Heart right ventricle (tissue), 16 donors: ENCODE results near the gene DHX58. TPM values are rescaled to one million over a fixed set of nuclear protein-coding genes. Genes with fewer than 3 reads are reported as not detected.
A peak's percentile ranks its signal among the peaks of the same experiment; 100 is the strongest.

Experiments
- ATAC-seq, 8 donors: fragments of 200-7000 bp; cut with Tn5 transposase; one replicate each; pipeline ENCODE4 v1.9.1; 2020; ENCODE audit warnings: mild to moderate bottlenecking in 8 of 8, moderate library complexity in 8 of 8, moderate number of reproducible peaks in 1 of 8
- DNase-seq, 2 donors: peaks; one replicate each; pipeline ENCODE4 v3.0.0-alpha.2; 2020
- H3K27ac ChIP-seq, 10 donors: fragments of 200-600 bp; sonication (generic) in 2 of 10; one replicate each; pipeline versions ENCODE4 v1.5.0 to v1.8.0; 2020 to 2022; ENCODE audit warnings: mild to moderate bottlenecking in 3 of 10
- H3K27me3 ChIP-seq, 7 donors: fragments of 200-600 bp; one replicate each; pipeline ENCODE4 v1.8.0; 2021 to 2022; ENCODE audit warnings: mild to moderate bottlenecking in 2 of 7
- H3K36me3 ChIP-seq, 9 donors: fragments of 200-600 bp; sonication (generic) in 1 of 9; one replicate each; pipeline versions ENCODE4 v1.5.0 to v1.8.0; 2020 to 2022; ENCODE audit warnings: mild to moderate bottlenecking in 2 of 9
- H3K4me1 ChIP-seq, 9 donors: fragments of 200-600 bp; sonication (generic) in 1 of 9; one replicate each; pipeline versions ENCODE4 v1.5.0 to v1.8.0; 2020 to 2022; ENCODE audit warnings: mild to moderate bottlenecking in 4 of 9
- H3K4me3 ChIP-seq, 10 donors: fragments of 200-600 bp; sonication (generic) in 2 of 10; one replicate each; pipeline versions ENCODE4 v1.5.0 to v1.8.0; 2020 to 2022; ENCODE audit warnings: mild to moderate bottlenecking in 7 of 10, moderate library complexity in 2 of 10
- H3K9me3 ChIP-seq, 11 donors: fragments of 200-600 bp in 10 of 11; sonication (generic) in 2 of 11; one replicate each; pipeline versions ENCODE4 v1.5.0 to v1.8.0; 2013 to 2022; ENCODE audit warnings: mild to moderate bottlenecking in 2 of 11, control low read depth in 1 of 11, moderate library complexity in 1 of 11
- WGBS, 2 donors: extraction: QIAGEN DNeasy Blood & Tissue Kit; methylation state at CpG; one replicate each; pipeline ENCODE4 v1.1.7; 2013; ENCODE audit warnings: inconsistent platforms in 1 of 2; 5-methylcytosine and 5-hydroxymethylcytosine counted together
- intact Hi-C, 10 donors: fragments of 100-400 bp; cut with DNase I; formaldehyde crosslinking; loops; one replicate each; pipeline versions ENCODE4 v1.11.1 to v1.14.2; 2022
- polyA plus RNA-seq, 2 donors: library from polyadenylated mRNA; stranded (reverse); fragments of 200-250 nt; gene quantifications; one replicate each; pipeline ENCODE4 v1.2.3, GENCODE V29; 2013
- total RNA-seq, 10 donors: library from RNA; stranded (reverse); fragmentation: NEBNext Ultra II Directional in 3 of 10; extraction: Animal tissue kit (Norgen Biotek cat#: 25700) in 3 of 10; gene quantifications; one replicate each; pipeline versions ENCODE4 v1.2.1 to v1.2.4, GENCODE V29; 2021 to 2023
- TF ChIP-seq, protein P1 (sequence below), 9 donors: fragments of 200-600 bp; sonication (generic) in 2 of 9; IDR thresholded peaks; one replicate each; pipeline versions ENCODE4 v1.5.0 to v1.8.0; 2021 to 2022; ENCODE audit warnings: antibody characterized with exemption in 9 of 9, mild to moderate bottlenecking in 5 of 9, moderate library complexity in 1 of 9
- donor health status: Arrhythmogenic right ventricular cardiomyopathy.
- donor health status: ischemic (EF 13 %, LVEDD 7.1; RV severe dilation, severe dysfunction).
- donor health status: healthy with polysubstance abuse.
- donor health status: DM: no; HTN: yes; CAD: no.
- donor health status: DM: no; HTN: no; CAD: no.
- donor health status: ischemic (EF 25% LVEDD 6.9; RV normal size, moderate dysfunction).
- donor health status: ischemic (EF 25% LVEDD 5.7; RV mildly dilated, moderate dysfunction).
- donor health status: healthy.
- donor health status: DM: yes; HTN: yes; CAD: no.
- donor health status: Ischemic cardiomyopathy.
- donor health status: ischemic (EF 35%, LVEDD 5.7; RV mildly dilated, moderate dysfunction).
- donor health status: nonischemic (EF 11% LVEDD 7.7; RV severe dilation, severe dysfunction).
- donor health status: DM: yes; HTN: yes; CAD: no.
- donor health status: PGD.
- donor health status: ischemic (EF 29% LVEDD 5.4; RV normal size, mild dysfunction).
- donor health status: nonischemic (EF 23%, LVEDD 6.1; RV moderate dilation, normal function).

DHX58 gene
- total and polyA plus RNA-seq, 12 donors = 2.2 to 16.9 (median 4.0) TPM

DNA sequence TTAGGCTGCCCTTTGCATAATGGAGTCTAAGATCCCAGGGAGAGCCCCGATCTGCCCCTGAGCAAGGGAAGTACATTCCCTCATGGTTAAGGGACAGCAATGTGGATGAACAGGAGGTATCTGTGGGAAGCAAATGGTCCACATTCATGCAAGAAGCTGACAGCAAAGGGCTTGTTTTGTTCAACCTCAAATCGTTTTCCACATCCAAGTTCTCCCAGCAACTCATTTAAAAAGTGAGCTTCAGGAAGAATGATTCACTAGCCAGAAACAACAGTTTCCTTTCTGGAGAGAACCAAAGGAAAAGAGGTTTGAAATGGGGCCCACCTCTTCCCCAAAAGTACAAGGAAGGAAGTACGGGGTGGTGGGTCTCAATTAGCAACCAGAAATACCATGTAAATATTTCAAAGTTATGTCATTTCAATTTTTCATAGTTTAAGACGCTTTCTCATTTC, 19.5 kb upstream of the DHX58 start:
- Histone ChIP-seq H3K4me1 (peaks cover 43 to 89% (median 82%) of the 10 kb centered on the region in 9 donors), H3K9me3 (no peaks in the 10 kb centered on the region), H3K27ac (peak overlapping the region; percentile 47 to 87 (median 80)), H3K27me3 (no peaks in the 10 kb centered on the region), H3K4me3 (peak overlapping the region in 3 of 10 donors; percentile 1 to 25 (median 17)), H3K36me3 (peaks cover 0 to 61% (median 23%) of the 10 kb centered on the region in 9 donors)
- 48 to 58% methylated on average over 4 of the region's 4 CpGs for WGBS, 2 donors
- DNase-seq (no peak), ATAC-seq (peak in 4 of 8 donors; percentile 32 to 56 (median 40))
- intact Hi-C loops = loop anchor here in 1 of 10 donors (5.0 kb wide), 1 partner anchor 50 kb away; the partner anchor contains the start of gene KCNH4
- TF ChIP-seq, protein P1, sequence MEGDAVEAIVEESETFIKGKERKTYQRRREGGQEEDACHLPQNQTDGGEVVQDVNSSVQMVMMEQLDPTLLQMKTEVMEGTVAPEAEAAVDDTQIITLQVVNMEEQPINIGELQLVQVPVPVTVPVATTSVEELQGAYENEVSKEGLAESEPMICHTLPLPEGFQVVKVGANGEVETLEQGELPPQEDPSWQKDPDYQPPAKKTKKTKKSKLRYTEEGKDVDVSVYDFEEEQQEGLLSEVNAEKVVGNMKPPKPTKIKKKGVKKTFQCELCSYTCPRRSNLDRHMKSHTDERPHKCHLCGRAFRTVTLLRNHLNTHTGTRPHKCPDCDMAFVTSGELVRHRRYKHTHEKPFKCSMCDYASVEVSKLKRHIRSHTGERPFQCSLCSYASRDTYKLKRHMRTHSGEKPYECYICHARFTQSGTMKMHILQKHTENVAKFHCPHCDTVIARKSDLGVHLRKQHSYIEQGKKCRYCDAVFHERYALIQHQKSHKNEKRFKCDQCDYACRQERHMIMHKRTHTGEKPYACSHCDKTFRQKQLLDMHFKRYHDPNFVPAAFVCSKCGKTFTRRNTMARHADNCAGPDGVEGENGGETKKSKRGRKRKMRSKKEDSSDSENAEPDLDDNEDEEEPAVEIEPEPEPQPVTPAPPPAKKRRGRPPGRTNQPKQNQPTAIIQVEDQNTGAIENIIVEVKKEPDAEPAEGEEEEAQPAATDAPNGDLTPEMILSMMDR (IDR thresholded peaks at IDR 0.05) = no peak

DNA sequence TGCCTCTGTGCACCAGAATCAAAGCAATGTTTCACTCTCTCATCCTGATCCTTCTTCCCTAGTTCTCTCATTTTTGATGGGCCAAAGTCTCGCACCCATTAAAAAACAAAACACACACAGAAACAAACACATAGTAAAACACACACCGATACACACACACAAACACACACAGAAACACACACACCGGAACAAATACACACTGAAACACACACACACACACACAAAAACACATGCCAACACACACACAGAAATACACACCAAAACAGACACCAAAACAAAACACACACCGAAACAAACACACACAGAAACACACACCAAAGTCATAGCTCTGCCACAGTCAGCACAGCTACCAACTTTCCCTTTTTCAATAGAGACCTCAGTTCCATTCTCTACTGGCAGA, 18.7 kb upstream of the DHX58 start:
- H3K9me3 ChIP-seq = no peaks in the 10 kb centered on the region
- peak overlapping the region; percentile 47 to 85 (median 80) for H3K27ac ChIP-seq
- TF ChIP-seq, protein P1 (IDR thresholded peaks at IDR 0.05) = no peak
- H3K4me1 ChIP-seq = peaks cover 43 to 81% (median 74%) of the 10 kb centered on the region in 9 donors
- ATAC-seq (no peak), DNase-seq (no peak)
- WGBS, 2 donors = 95 to 96% methylated on average over 4 of the region's 4 CpGs
- no peaks in the 10 kb centered on the region for H3K27me3 ChIP-seq
- H3K36me3 ChIP-seq = peaks cover 0 to 62% (median 28%) of the 10 kb centered on the region in 9 donors
- intact Hi-C loops = loop anchor here in 1 of 10 donors (5.0 kb wide), 1 partner anchor 51 kb away; the partner anchor contains the start of gene KCNH4
- H3K4me3 ChIP-seq = no peak overlapping the region

DNA sequence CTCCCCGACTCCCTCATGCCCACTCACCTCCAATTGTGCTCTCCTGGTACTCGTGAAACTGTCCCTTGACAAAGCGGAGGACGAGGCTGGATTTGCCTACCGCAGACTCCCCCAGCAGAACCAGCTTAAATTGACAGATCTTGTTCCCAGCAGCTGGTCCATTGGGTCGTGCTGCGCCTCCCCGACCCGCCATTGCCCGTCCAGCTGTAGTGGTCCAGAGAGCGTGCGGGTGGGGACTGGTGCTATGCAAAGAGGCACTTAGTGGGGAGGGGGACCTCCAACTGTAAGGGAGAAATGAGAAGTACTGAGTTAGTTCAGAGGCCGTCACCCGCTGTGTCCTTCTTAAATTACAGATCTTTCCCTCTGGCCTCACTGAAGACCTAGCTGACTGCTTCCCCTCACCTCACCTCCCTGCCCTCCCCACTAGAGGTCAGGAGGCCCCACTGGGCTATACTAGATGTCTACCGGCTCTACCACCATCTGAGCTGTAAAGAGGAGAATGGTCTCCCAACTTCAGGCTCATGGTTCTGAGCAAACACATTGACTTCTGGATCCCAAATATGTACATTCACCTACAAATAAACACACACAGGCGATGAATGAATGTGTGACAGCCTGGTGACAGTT, 17.9 kb upstream of the DHX58 start:
- no peaks in the 10 kb centered on the region for H3K27me3 ChIP-seq
- H3K4me1 ChIP-seq = peaks cover 37 to 73% (median 66%) of the 10 kb centered on the region in 9 donors
- H3K9me3 ChIP-seq = no peaks in the 10 kb centered on the region
- no peak for ATAC-seq
- TF ChIP-seq, protein P1 (IDR thresholded peaks at IDR 0.05) = peak in 1 of 9 donors; percentile 18
- H3K36me3 ChIP-seq = peaks cover 0 to 70% (median 35%) of the 10 kb centered on the region in 9 donors
- no peak overlapping the region for H3K4me3 ChIP-seq
- intact Hi-C loops = loop anchor here in 1 of 10 donors (5.0 kb wide), 1 partner anchor 52 kb away; the partner anchor contains the start of gene KCNH4
- DNase-seq = no peak
- WGBS, 2 donors = 95% methylated on average over 16 of the region's 16 CpGs
- peak overlapping the region; percentile 72 to 85 (median 80) for H3K27ac ChIP-seq

DNA sequence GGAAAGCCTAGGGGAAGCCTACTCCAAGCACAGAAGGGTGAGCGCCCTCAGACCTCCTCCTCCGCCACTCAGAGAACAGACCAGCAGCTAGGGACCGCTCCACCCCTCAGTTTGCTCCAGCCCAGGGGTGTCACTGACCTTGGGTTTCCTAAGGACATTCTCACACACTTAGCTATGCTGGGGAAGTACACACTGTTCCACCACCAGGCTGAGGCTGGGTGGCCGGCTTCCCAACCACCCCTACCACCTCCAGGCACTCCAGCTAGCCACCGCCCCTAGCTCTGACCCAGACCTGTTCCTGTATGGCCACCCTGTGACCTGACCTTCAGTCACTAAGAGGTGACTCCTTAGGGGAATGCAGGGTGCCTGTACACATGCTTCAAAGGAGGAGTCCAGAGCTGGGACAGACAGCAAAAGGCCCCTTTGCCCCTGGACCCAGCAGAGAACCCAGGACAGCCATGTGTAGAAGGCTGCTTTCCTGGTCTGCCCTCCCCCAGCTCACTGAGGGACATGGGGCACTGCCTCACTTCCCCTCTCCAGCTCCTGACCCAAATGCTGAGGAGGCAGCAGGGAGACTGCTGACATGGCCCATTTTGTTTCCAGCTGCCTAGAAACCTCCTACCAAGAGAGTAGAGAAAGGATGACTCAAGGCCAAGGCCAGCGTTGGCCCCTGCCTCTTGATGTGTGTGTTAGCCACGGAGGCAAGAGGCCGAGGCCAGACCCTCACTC, 16.8 kb upstream of the DHX58 start:
- H3K9me3 ChIP-seq = no peaks in the 10 kb centered on the region
- TF ChIP-seq, protein P1 (IDR thresholded peaks at IDR 0.05) = no peak
- DNase-seq = peak in 1 of 2 donors; percentile 50
- peak; percentile 15 to 87 (median 64) for ATAC-seq
- intact Hi-C loops = loop anchor here in 2 of 10 donors (5.0 to 10.0 kb wide), 2 partner anchors 53 to 386 kb away; partner anchors contain the start of gene KCNH4 (in 1 of the 2)
- 82 to 84% methylated on average over 7 to 8 of the region's 8 CpGs for WGBS, 2 donors
- peaks cover 0 to 78% (median 38%) of the 10 kb centered on the region in 9 donors for H3K36me3 ChIP-seq
- peaks cover 33 to 61% (median 55%) of the 10 kb centered on the region in 9 donors for H3K4me1 ChIP-seq
- no peaks in the 10 kb centered on the region for H3K27me3 ChIP-seq
- H3K4me3 ChIP-seq = no peak overlapping the region
- H3K27ac ChIP-seq = peak overlapping the region; percentile 72 to 85 (median 80)
